ENCODE results near the gene TSPAN18.

DNA sequence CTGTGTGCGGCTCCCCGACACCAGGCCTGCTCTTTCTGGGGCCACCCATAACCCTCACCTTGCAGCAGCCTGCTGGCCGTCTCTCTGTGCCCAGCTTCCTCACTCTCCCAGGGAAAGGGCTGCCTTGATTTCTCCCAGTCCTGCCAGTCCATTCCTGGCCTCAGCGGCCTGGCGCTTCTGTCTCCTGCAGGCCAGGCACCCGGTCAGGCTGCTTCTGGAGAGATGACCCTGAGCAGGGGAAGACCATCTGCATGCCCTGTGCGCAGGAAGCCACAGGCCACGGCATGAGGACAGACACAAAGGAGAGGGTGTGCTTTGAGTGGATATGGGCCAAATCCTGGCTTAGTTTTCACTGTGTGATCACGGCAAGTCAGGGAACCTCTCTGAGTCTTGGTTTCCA, 86.2 kb downstream of the TSPAN18 start:
- TF ChIP-seq POLR2AphosphoS5 (IDR thresholded peaks at IDR 0.05; ENCODE audit: insufficient read depth in 1 of 2, low read depth in 1 of 2) = no peak
- TF ChIP-seq, protein P1, sequence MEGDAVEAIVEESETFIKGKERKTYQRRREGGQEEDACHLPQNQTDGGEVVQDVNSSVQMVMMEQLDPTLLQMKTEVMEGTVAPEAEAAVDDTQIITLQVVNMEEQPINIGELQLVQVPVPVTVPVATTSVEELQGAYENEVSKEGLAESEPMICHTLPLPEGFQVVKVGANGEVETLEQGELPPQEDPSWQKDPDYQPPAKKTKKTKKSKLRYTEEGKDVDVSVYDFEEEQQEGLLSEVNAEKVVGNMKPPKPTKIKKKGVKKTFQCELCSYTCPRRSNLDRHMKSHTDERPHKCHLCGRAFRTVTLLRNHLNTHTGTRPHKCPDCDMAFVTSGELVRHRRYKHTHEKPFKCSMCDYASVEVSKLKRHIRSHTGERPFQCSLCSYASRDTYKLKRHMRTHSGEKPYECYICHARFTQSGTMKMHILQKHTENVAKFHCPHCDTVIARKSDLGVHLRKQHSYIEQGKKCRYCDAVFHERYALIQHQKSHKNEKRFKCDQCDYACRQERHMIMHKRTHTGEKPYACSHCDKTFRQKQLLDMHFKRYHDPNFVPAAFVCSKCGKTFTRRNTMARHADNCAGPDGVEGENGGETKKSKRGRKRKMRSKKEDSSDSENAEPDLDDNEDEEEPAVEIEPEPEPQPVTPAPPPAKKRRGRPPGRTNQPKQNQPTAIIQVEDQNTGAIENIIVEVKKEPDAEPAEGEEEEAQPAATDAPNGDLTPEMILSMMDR (IDR thresholded peaks at IDR 0.05) = no peak

Measured in vagina (tissue), 2 donors.